Head of caudate nucleus (tissue), 42 donors: ENCODE measurements around the gene IRF2BP2.

Experiments
- DNase-seq, 42 donors: peaks; one replicate each; pipeline versions ENCODE4 v3.0.0 to v3.0.0-alpha.2; 2020 to 2021; ENCODE audit warnings: mixed read lengths in 7 of 42
- intact Hi-C: fragments of 100-400 bp; cut with DNase I; formaldehyde crosslinking; loops from one replicate; pipeline ENCODE4 v1.15.0; 2022

The IRF2BP2 gene

DNA sequence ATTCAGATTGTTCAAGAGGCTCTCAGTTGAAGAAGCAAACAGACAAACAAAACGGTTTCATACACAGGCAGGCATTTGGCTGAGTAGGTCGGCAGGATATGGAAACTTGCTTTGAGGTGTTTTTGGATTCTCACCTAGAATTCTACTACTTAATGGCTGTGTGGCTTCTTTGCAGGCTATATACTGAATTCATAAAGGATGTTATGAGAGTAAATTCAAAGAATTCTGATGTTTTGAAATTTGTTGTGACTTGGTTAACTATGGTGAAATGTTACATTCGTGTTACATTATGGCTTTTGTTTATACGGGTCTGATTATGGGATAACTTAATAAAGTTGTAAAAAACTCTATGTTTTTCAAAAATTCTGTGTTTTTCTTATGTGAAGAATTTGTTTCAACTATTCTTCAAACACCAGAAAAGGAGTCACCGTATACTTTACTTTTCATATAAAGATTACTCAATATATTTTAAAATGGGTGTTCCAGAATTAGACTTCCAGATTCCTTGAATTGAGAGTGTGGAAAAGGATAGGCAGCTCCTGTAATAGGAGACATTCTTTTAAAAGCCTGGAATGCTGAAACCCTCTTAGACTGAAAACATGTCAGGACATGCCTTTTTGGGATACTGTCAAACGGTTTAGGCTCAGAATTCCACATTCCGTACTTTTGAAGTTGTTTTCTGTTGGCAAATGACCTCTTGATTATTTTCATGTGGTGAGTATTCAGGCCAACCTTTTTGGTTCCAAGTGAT lies 8.2 kb upstream of the IRF2BP2 start:
- intact Hi-C loops: no loop called here
- DNase-seq: no peak

DNA sequence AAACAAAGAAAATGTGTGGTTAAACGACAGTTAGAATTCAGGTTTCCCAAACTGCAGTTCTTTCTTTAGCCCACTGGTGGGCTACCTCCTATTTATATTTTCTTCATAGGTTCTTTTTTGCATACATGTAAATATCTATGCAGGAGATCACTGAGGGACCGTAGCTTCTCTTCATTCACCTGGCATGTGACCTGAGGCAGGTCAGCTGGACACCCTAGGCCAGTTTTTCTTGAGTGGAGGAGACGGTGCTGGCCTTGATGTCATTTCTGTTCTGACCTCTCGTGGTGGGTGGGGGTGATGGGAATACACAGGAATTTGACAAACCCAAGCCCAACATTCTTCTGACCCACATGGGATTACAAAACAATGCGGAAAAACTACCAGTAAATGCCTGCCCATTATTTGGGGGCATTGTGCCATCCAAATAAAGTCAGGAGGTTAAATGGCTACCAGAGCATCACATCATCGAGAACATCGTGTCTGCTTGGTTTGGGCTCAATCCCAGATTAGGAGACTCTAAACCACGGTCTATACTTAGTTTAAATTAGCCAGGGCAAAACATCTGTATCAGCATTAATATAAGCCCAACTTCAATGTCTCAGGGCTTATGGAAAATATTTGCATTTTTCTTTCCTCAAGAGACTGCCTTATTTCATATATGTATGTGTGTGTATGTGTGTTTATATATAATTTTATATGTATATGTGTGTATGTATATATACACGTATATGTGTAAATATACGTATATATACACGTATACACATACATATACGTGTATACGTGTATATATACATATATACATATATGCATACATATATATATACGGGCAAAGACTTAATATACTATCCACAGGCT lies 7.4 kb upstream of the IRF2BP2 start:
- intact Hi-C loops: no loop called here
- peak in 1 of 42 donors; percentile 19 for DNase-seq

DNA sequence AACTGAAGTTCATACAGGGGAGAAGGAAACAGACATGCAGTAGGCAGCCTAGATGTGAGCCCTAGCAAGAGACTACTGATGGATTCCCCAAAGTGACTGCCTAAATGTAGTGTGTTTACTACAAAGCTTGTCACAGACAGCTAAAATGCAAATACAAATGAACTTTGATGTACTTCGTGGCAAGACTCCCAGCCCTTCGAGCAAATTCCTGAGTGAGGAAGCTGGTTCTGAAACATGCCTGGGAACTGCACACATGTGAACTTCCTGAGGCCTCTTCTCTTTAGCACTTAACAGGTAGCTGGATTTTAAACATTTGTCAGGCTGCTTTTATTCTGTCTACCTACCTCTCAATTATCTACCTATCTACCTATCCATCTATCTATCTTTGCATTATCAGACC lies 6.7 kb upstream of the IRF2BP2 start:
- intact Hi-C loops: no loop called here
- no peak for DNase-seq

DNA sequence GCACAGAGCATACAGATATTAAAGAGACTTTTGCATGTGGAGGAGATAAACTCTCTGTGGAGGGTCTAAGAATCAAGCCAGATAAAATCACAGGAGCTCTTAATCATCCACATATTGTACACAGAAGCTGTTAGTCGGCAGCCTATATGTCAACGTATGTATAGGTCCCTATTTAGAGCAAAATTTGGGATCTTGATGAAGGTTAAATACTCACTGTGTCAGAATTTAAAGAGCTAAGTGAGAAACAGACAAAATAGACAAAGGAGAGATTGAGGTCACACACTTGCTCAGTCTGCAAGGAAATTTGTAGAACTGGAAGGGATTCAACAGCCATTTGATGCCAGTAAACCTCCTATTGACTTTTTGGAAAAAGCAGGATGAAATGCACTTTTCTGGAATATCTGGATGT lies 4.1 kb upstream of the IRF2BP2 start:
- intact Hi-C loops: loop anchor here (5.0 kb wide), 2 partner anchors 363 to 468 kb away; no protein-coding TSS in a partner anchor
- peak in 2 of 42 donors; percentile 19 to 35 for DNase-seq

DNA sequence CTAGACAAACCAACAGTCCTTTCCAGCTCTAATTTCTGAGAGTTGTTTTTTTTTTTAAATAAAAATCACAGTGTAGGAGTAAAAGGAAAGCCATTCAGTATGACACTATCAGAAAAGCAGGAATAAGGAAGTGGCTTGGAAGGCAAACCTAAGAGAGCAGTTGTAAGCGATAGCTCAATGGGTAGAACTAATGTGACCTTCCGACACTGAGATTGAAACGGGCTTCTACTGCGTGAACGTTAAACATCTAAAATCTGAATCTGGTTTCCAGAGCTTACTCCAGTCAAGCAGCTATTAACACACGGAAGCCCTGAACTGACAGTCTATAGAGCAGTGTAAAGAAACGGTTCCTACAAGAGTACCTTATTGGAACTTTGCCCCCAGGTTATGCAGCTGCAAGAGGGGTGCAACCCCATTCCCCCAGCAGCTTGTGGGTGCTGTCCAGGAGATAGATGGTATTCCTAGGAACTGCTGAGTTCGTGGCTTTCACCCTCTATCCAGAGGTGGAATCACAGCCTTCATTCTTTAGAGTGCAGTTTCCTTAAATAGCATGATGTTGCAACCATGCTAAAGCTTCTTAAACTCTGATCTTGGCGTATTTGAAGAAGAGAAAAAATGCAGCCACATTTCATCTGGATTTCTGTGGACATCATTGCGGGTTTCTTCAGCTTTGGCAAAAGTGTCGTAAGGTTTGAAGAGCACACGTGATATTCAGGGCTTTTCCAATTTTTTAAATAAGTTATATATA lies 3.3 kb upstream of the IRF2BP2 start:
- peak in 9 of 42 donors; percentile 15 to 55 (median 37) for DNase-seq
- intact Hi-C loops: loop anchor here (5.0 kb wide), 2 partner anchors 364 to 469 kb away; no protein-coding TSS in a partner anchor

DNA sequence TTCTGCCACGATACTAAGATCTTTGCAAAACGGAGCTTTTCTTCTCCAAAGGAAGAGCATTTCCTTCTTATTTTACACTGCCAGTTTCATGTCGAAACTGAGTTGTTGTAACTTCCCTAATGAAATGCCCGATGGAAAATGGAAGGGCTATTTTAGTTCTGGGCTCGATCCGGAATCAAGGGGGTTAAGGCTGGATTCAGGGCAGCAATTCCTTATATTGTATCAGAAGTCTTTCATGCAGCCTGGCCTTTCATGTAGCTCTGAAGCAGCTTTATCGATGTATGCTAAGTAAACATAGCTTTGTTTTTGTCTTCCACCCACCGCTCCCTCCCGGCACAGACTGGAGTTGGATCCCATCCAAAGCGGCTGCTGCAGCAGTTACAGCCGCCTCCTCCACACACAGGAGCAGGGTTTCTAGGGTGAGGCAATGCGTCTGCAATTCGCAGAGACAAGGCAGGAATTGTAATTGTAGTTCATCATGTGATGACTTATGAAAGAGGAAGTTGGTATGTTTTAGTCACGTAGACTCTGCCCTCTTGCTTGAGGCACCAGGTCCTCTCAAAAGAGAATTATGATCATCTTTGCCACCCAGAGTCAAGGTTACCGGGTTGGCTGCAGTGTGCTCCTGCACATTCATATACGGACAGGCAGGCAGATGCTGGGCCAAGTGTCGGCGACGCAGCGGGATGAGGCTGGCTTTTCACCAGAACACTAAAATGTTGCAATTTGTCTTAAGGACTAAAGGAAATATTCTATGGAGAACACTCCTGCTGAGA lies 2.6 kb upstream of the IRF2BP2 start:
- intact Hi-C loops: loop anchor here (5.0 kb wide), 2 partner anchors 365 to 470 kb away; no protein-coding TSS in a partner anchor
- DNase-seq: peak; percentile 79 to 97 (median 92)

DNA sequence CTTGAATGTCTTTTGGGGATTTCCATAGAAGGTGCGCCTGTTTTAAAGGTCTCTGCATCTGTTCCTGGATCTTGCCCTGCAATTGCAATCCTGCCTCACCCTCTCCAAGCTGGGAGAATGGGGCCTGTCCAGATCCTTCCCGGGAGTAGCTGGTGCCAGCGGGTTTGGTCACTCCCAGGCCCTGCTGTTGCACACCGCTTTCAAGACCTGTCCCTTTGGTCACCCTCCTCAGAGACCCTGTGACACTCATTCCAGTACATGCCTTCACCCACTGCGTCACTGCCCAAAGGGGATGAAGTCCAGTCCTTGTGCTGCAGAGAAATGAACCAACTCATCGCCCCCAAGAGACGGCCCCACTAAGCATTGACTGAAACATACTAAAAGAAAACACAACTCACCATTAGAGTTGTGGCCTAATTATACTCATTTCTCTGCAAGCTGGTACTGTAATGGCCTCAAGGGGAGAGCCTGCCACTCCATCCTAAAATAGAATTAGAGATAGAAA lies 1.9 kb upstream of the IRF2BP2 start:
- DNase-seq: peak in 34 of 42 donors; percentile 14 to 79 (median 45)
- intact Hi-C loops: loop anchor here (1.0 to 5.0 kb wide), 4 partner anchors 67 to 470 kb away; no protein-coding TSS in a partner anchor

DNA sequence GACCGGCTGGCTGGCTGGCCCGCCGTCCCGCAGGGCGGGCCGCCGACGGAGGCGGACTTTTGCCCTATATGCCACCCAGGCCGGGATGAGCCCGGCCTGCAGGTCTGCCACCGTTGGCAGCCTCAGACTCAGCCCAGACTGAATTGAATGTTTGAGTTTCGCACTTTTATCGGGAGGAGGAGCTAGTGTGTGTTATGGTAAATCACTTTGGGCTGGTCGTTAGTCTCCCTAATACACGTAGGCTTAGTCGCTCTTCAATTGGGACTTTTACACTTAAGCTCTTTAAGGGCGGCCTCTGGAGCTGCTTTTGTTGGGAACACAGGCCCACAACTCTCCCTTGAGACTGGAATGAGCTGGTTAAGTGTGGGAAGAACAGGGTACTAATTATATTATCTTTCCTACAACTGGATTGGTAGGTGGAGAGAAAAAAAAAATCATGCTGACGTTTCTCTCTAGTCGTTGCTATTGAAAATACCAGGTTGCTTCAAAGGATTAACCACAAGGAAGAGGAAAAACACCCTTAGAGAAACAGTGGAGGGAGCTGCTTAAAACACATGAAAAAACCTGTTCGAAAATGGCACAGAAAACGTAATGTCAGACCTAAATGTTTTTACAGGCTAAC lies 1.4 kb upstream of the IRF2BP2 start:
- intact Hi-C loops: loop anchor here (1.0 to 5.0 kb wide), 4 partner anchors 67 to 471 kb away; no protein-coding TSS in a partner anchor
- peak in 3 of 42 donors; percentile 47 to 59 (median 57) for DNase-seq

DNA sequence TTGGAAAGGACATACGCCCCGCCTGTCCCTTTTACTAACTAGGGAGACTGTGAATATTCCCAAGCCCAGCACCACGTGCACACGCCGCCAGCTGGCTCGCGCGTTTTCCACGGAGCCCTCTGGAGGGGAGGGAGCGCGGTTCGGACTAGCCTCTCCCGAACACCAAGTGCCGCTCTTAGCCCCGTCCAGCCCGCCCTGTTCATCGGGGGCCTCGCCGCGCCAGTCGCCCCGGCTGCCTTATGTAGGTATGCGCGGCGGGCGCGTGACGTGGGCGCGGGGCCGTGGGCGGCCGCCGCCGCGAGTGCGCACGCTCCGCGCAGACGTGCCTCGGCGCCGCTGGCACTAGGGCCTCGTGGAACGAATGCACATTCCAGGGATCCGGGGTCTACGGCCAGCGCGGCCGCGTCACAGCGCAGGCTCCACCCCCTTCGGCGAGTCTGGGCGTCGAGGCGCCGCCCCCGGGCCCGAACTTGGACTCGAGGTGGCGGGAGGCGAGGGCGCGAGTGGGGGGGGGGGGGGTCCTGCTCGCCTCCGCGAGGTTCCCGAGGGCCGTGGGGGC lies 767 bp upstream of the IRF2BP2 start:
- peak; percentile 89 to 98 (median 95) for DNase-seq
- intact Hi-C loops: loop anchor here (1.0 to 5.0 kb wide), 4 partner anchors 66 to 472 kb away; no protein-coding TSS in a partner anchor

DNA sequence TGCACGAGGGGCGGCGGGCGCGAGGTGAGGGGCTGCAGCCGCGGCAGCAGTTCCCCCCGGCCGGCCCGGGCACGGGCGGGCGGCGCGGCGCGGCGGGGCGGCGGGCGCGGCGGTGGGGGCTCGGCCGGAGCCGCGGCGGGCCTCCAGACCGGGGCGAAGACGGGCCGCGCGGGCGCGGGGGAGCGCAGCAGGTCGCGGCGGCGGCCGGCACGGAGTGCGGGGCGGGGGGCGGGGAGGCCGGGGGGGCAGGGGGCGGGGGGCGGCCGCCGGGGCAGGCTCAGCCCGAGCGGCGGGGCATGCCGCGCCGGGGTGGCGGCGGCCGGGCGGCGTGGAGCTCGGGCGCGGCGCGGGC lies 311 bp downstream of the IRF2BP2 start:
- DNase-seq: peak in 4 of 42 donors; percentile 8 to 58 (median 18)
- intact Hi-C loops: loop anchor here (2.0 to 5.0 kb wide), 4 partner anchors 65 to 473 kb away; no protein-coding TSS in a partner anchor

DNA sequence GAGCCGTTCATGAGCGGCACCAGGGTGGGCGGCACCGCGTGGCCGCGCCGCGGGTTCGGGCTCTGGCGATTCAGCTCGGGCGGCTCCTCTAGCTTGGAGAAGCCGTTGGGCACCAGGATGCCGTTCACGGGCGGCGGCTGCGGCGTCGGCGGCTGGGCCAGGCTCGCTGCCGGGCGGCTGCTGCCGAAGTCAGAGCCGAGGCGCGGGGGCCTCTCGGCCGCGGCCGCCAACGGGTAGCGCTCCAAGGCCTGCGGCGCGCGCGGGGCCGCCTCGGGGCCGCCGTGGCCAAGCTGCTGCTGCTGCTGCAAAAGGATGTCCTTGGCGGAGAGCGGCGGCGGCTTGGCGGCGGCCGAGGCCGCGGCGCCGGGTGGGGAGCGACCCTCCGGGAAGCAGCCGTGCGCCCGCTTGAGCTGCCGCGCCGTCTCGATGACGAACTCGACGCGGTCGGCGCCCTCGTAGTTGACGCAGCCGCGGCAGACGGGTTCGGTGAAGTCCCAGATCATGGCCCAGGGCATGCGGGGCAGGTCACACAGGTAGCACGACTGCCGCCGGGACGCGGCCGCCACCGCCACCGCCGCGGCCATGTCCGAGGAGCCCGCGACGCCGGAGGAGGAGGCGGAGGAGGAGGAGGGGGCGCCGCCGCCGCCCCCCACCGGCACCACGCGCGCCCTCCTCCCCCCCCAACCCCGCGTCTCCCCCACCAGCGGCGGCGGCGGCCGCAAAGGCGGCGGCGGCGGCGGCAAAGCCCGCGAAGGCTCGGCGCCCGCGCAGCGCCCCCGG lies 877 bp downstream of the IRF2BP2 start:
- DNase-seq: peak in 38 of 42 donors; percentile 28 to 80 (median 62)
- intact Hi-C loops: loop anchor here (2.0 kb wide), 1 partner anchor 110 kb away; no protein-coding TSS in a partner anchor

DNA sequence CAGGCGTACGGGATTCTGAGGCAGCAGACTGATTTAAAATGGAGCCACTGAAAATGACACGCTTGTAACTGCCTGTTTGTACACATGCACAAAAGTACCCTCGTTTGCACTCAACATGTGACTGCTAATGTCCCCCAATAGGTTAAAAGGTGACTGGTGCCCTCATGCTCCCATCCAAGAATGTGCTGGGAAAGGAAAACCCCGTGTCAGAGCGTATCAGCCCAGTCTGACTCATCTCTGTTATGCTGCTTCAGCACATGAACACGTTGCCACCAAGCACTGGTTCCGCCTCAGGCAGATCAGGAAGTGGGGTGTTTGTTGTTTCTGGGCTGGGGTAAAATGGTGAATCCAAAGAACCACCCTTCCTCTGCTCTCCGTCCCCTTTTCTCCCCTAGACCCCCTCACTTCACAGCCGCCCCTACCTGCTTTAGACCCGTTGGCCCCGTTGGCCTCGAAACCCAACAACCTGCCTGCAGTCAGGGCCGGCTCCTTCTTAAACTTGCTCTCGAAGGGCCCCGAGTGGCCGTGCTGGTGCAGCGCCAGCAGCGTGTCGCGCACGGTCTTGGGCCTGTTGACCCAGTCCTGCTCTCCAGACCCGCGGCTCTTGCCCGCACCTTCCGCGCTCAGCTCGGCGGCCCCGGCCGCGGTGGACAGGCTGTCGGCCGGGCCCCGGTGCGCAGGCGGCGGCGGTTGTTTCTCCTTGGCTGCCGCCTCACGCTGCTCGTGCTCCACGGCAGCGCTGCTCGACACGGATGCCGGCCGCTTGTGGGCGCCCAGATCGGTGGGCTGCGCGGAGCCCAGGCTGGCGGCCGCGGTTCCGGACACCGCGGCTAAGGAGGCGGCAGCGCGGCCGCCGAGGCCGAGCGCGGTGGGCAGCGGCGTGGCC lies 1.7 kb downstream of the IRF2BP2 start:
- intact Hi-C loops: loop anchor here (2.0 kb wide), 1 partner anchor 109 kb away; no protein-coding TSS in a partner anchor
- DNase-seq: peak; percentile 57 to 93 (median 78)

DNA sequence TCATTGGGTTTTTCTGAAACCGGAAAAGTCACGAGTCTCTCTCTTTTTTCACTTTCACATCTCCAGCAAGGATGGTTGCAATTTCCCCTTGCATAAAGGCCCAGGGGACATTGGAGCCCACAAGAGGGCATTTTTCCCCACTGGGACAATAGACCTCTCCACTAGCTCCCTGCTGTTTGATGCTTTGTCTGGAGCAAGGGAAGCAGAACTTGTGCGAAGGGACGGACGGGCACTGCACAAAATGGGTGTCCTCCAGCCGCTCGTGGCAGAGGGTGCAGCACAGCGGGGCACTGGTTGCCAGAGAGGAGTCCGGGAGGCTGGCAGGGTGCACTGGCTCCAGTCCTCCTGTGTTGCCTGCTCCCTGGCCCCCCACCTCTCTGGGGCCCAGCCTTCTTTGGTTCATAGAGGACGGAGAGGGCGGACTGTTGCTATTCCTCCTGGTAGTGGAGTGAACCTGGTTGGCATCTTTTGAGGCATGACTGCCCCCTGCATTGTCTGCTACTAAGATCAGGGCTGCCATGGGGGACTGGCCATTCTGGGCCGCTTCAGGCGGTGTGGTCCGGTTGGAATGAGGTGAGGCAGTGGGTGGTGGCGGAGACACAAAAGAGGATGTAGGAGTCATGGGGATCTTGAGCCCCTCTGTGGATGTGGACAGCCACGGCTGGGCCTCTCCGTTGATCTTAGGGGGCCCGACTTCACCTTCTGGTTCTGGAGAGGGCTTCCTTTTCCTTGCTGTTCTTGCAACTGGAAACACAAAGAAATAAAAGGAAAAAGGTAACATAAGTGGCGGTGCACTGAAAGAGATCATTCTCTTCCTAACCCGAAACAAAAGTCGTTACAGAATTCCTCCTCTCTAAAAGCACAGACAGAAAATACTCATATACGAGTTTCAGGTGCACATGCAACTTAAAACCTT lies 2.6 kb downstream of the IRF2BP2 start:
- intact Hi-C loops: loop anchor here (2.0 kb wide), 1 partner anchor 109 kb away; no protein-coding TSS in a partner anchor
- peak in 39 of 42 donors; percentile 10 to 85 (median 62) for DNase-seq

DNA sequence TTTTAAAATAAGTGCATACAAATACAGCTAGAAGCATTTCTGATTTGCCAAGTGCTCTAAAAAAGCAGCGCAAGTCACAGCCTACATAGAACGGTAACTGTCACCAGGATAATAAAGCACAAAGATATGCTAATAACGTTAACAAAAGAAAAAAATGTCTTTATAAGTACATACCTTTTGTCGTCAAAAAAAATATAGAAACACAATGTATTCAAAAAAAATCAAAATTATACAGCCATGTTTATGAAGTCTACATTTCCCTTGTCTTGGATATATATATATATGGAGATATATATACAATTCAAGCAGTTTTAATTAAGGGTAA lies 3.2 kb downstream of the IRF2BP2 start:
- intact Hi-C loops: no loop called here
- DNase-seq: no peak
